ENCODE results near the gene PTDSS2.
"Not testable (repeated sequence)": the region's sequence is repeated elsewhere in the genome, so short reads cannot be mapped to it uniquely, and the experiment has no call there.

PTDSS2 gene

DNA sequence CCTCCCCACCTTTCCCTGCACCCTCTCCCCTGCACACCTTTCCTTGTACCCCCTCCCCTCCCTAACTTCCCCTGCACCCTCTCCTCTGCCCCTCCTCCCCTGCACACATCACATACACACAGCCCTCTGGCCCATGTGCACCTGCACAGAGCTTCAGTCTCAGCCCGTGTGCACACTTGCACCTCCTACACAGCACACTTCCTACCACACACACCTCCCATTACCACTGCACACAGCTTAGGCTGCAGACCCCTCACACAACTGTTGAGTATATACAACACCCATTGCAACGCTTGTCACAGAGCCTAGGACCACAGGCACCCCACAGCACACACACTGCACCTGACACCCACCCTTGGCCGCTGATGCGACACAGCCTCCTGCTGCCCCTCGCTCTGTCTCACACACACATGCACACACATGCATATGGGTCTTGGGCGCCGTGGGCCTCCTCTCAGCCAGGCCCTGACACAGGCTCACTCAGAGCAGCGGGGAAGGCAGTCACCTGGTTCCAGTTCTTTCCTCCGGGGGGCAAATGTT is 35.7 kb upstream of the PTDSS2 start:
- DNase-seq = peak; percentile 31

DNA sequence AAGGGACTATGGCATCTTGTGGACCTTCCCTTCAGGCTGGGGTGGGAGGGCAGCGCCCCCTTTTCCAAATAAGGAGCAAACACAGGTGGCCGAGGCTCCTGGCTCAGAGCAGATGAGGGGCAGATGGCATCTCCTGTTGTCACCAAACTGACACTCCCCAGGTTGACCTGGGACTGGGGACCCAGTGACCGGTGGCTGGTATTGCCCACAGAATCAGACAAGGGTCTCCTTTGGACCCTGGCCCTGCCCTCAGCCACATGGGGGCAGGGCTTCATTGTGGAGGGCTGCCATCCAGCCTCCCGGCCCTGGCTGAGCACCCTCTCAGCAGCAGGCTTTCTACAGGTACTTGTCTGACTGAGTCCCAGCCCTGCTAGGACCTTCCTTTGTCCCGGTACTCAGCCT is 34.4 kb upstream of the PTDSS2 start:
- peak; percentile 31 for DNase-seq

DNA sequence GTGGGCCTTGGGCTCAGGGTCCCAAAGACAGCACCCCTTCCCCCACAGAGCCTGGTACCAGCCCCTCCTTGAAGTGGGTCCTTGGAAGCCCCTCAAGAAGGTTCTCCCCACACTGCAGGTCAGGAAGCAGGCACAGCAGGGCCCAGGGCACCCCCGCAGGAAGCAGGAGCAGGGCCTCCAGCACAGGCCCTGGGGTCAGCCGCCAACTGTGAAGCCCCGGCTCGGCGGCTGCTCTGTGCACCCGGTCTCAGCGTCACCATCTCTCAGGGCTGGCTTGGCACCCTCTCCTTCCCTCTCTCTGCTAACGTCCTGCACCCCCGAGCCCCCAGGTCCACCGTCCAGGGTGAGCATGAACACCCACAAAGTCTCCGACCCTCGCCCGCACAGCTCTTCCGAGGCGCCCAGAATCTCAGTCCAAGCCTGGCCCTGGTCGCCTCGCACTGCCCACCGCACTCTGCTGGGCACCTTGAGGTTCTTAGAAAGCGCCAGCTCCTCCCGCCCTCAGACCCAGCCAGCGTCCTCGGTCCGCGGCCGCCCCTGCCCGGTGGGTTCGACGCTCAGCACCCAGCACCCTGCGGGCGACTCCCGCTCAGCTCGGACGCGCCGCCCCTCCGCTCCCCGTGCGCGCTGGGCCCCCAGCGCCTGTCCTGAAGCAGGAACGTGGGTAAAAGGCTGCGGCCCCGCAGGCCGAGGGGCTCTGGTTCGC is 33.9 kb upstream of the PTDSS2 start:
- peak; percentile 32 for DNase-seq

- peak; percentile 68 for DNase-seq
Measured at GRCh38 chr11:416757-417621, 33.1 kb upstream of the PTDSS2 start.

DNA sequence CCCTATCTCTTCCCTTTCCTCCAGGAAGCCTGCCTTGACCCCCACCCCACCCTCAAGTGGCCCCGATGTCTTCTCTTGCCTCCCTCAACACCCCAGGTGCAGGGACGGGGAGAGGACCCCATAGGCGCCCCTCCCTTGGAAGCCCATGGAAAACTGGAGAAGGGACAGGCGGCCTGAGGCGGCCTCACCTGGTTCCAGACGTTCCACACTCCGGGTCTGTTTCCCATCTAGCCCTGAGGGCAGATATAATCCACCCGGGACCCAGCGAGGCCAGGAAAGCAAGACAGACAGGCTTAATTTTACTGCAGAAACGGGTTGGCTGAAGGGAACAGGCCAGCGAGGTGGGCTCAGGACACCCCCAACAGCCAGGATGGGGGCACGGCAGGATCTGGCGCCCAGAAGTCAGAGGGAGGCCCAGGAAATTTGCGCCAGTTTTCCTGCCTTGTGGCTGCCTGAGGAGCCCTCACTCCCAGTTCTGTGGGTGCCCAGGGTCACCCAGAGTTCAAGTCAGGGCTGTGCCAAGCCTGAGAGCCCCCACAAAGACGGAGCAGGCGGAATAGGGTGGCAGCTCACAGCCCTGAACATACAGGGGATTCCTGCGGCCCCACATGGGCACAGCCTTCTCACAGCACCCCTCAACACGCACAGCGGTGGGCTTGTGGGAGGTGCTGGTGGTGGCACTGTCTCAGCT is 32.3 kb upstream of the PTDSS2 start:
- no peak for DNase-seq

GRCh38 chr11:418343-419247 is 31.5 kb upstream of the PTDSS2 start:
- DNase-seq = no peak

DNA sequence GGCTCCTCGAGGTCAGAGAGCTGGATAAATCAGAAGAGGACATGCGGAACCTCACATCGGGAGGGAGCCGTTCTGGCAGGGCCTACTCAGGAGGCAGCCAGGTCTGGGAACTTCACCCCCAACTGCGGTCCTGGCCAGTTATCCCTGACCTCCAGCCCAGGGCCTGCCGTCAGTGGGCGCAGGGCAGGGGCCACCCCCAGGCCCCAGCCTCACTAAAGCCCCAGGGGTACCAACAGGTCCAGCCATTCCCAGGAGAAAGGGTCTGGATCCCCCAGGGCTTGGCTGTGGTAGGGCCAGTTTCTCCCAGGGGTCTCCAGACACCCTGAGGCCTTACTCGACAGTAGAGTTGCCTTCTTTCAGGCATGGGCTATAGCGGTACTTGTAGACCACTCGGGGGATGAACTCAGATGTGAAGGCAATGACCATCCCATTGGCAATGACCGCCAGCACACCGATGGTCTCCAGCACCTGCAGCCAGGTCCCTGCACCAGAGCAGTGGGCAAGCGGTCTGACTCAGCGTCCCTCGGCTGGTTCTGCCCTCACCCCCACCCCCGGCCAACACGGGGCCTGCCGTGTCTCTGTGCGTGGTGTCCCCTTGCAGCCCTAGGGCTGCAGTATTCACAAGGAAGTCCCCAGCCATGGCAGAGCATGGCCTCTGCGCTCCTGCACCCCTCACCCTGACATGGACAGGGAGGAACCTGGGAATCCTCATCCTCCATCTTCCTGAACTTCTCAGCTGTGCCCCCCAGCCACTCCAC is 30.7 kb upstream of the PTDSS2 start:
- DNase-seq = no peak

DNA sequence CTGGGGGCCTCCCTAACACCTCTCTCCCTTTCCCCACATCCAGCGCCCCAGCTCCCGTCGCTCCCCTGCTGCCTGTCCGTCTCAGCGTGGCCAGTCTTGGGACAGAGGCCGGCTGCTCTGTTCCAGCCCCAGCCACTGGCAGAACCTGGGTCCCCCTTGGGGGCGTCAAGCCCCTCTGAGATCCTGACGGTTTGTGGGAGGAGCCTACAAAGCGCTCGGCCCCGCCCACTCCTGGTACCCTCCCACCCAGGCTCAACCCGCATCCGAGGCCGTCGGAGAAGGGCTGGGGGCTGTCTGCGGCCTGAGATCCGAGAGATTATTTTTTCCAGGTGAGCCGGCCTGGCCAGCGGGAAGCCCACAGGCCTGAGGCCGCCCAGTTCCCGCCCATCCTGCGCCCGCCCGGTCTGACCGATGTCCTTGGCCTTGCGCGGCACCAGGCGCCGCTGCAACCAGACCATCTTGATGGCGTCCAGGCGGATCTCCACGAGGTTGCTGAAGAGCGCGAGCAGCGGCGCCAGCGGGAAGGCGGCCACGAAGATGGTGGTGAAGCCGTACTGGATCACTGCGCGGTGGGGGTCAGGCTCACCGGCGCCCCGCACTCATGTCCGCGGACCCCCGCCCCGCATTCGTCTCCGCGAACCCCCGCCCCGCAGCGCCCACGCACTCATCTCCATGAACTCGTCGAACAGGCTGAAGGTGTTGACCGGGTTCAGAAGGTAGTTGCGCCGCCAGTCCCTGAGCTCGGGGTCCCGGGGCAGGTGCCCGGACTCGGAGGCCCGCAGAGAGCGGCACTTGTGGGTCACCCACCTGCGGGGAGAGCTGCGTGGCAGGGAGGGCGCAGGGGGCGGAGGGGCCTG is 29.8 kb upstream of the PTDSS2 start:
- no peak for DNase-seq

DNA sequence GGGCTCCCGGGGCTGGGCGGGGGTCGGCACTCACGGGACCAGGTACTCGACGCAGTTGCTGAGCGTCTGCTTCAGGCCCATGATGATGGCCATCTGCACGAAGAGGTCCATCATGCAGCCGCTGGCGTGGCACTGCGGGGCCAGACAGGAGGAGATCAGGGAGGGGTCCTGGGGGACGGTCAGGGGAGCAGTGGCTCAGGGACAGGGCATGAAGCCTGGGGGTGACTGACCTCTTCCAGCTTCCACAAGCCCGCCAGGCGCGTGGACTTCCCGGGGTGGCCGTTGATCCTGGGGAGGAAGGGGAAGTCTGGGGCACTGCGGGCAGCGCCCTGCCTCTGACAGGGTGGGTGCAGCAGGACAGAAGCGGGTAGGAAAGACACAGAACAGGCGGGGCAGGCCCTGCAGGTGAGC is 29.2 kb upstream of the PTDSS2 start:
- no peak for DNase-seq

DNA sequence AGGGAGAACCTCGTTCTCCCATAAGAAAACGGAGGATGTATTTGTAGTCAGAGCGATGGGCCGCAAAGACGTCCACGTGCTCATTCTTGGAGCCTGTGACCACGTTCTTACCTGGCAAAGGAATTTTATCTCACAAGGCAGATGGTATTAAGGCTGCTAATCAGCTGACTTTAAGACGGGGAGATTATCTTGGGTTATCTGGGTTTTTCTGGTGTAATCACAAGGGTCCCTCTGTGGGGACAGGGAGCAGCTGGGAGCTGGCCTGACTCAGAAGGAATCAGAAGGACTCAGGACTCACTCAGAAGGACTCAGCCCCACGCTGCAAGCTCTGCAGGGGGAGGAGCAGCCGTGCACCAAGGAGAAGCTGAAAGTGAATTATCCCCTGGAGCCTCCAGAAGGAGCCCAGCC is 27.8 kb upstream of the PTDSS2 start:
- no peak for DNase-seq

DNA sequence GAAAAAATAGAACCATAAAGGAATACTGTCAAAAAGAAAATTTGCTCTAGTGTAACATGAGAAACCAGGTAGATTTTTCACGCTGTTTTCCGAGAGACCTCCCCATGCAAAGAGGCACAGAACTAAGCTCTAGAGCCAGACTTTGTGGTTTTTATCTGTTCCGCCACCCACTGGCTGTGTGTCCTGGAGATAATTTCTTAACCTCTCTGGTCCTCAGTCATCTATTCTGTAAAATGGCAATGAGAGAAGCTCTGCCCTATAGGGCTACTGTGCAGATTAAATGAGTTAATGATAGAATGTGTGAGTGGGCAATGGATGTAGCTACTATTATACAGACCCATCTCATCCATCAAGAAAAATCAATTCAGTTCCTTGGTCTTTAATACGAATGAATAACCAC is 25.8 kb upstream of the PTDSS2 start:
- no peak for DNase-seq

GRCh38 chr11:424766-425165 is 25.3 kb upstream of the PTDSS2 start:
- not testable (repeated sequence) for DNase-seq

- DNase-seq = no peak
Measured at GRCh38 chr11:425301-425700, 24.8 kb upstream of the PTDSS2 start.

DNA sequence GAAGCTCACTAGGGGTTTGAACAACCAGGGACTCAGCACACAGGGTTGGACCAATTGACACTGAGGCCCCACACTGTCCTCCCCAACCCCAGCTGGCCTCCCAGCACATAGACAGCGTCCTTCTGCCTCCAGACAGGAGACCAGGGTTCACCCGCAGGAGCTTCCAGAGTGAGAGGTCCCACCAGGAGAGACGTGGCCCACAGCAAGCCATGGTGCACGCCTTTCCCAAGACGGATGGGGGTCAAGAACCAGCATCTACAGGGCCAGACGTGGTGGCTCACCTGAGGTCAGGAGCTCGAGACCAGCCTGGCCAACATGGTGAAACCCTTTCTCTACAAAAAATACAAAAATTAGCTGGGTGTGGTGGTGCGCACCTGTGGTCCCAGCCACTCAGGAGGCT is 23.2 kb upstream of the PTDSS2 start:
- DNase-seq = no peak

GRCh38 chr11:428295-428694 is 21.8 kb upstream of the PTDSS2 start:
- no peak for DNase-seq

- DNase-seq = no peak
Measured at GRCh38 chr11:429391-429790, 20.7 kb upstream of the PTDSS2 start.

GRCh38 chr11:429931-430456 is 20.1 kb upstream of the PTDSS2 start:
- DNase-seq = no peak

GRCh38 chr11:431921-432320 is 18.2 kb upstream of the PTDSS2 start:
- no peak for DNase-seq

- no peak for DNase-seq
Measured at GRCh38 chr11:432501-433100, 17.5 kb upstream of the PTDSS2 start.

DNA sequence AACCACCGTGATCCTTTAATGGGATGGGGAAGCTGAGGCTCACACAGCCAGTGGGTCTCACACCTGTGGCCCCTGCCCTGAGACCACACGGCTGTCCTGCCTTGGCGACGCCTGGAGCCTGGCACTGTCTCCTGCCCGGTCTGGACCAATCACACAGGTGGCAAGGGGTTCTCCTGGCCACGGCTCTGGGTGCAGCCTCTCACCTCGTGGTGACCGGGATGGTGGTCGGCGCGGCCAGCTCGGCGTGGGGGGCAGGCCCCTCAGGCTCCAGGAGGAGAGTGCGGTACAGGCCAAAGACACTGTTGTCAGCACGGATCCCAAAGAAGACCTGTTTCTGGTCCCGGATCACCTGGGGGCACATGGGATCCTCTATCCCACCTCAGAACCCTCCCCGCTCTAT is 17.0 kb upstream of the PTDSS2 start:
- no peak for DNase-seq
